ENCODE data around the gene DNM3. TPM values are rescaled to one million over a fixed set of nuclear protein-coding genes. Genes with fewer than 3 reads are reported as not detected.

DNM3 gene
- total and polyA plus RNA-seq, 10 of the 15 experiments (the other 5 are each of a cell fraction or from before 2014, with no cell fraction given), result 0.03 to 1.5 (median 0.08) TPM; not detected in 3

DNA sequence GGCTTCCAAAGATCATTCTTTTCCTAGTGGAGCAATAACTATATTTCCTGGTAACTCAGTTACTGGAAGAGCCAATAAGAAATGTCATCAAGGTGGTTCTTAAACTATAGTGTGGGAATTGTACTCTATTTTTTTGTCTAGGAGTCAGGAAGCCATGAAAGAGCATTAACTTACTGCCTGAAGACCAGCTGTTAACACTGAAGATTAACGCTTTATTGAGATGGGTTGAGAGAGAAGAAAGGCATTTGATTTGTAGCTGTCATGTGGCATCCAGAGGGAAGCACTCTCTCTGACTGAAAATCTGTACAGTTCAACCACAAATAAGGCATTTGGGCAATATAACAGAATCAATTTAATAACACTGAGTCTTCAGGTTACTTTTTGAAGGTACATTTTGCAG is 76.0 kb downstream of the DNM3 start:
- DNase-seq (ENCODE audit: low read depth, low spot score) (no peak), FAIRE-seq (no peak), ATAC-seq (no peak)
- Histone ChIP-seq H3K4me2 (ENCODE audit: control insufficient read depth, insufficient read depth) (no peak overlapping the region), H3K27ac (ENCODE audit: control insufficient read depth, insufficient read depth) (no peak overlapping the region), H3K79me2 (ENCODE audit: control insufficient read depth, insufficient read depth, low read length) (no peaks in the 10 kb centered on the region), H3K4me3 (no peak overlapping the region), H3K4me1 (ENCODE audit: control insufficient read depth, insufficient read depth, low read length) (no peaks in the 10 kb centered on the region), H3K9me3 (replicated peaks; ENCODE audit: control insufficient read depth, insufficient read depth, low read length) (no peaks in the 10 kb centered on the region), H4K20me1 (ENCODE audit: control insufficient read depth, insufficient read depth) (no peaks in the 10 kb centered on the region), H3K36me3 (ENCODE audit: control insufficient read depth in 2 of 2, insufficient read depth in 2 of 2, low read length in 1 of 2) (no peaks in the 10 kb centered on the region), H2AFZ (ENCODE audit: control insufficient read depth, low read depth, low read length) (no peak overlapping the region), H3K27me3 (replicated peaks in 1 of 2; ENCODE audit: control insufficient read depth in 2 of 2, insufficient read depth in 2 of 2, low read length in 1 of 2) (no peaks in the 10 kb centered on the region), H3K9ac (ENCODE audit: control insufficient read depth, insufficient read depth, low read length) (no peak overlapping the region)
- BruUV-seq (replicated peaks), result no TSS peak
- TF ChIP-seq NR2C1 (IDR thresholded peaks at IDR 0.05) (no peak), ETV6 (conservative IDR thresholded peaks at IDR 0.05 in 1 of 2, IDR thresholded peaks at IDR 0.05 in 1 of 2; ENCODE audit: borderline replicate concordance in 1 of 2, low read depth in 1 of 2) (no peak), SRF (IDR thresholded peaks at IDR 0.05; ENCODE audit: low read depth in 2 of 2, low read length in 2 of 2) (no peak), MYC (IDR thresholded peaks at IDR 0.05; ENCODE audit: insufficient read depth, insufficient read length, insufficient replicate concordance, low read length, severe bottlenecking) (no peak), NFYB (IDR thresholded peaks at IDR 0.05; ENCODE audit: insufficient read depth, low read depth, low read length) (no peak), RELA (IDR thresholded peaks at IDR 0.05; ENCODE audit: borderline replicate concordance, partially characterized antibody) (no peak), EGR1 (IDR thresholded peaks at IDR 0.05; ENCODE audit: borderline replicate concordance in 1 of 2, low read depth in 2 of 2, low read length in 2 of 2) (no peak), MYB (IDR thresholded peaks at IDR 0.05; ENCODE audit: borderline replicate concordance, low read depth, low read length) (no peak), CHD2 (IDR thresholded peaks at IDR 0.05; ENCODE audit: borderline replicate concordance, low read depth, low read length) (no peak), EED (IDR thresholded peaks at IDR 0.05; ENCODE audit: low read depth) (no peak), IRF4 (IDR thresholded peaks at IDR 0.05; ENCODE audit: low read depth, low read length) (no peak), CBFB (IDR thresholded peaks at IDR 0.05; ENCODE audit: low read depth) (no peak), SIN3A (IDR thresholded peaks at IDR 0.05; ENCODE audit: low read depth, low read length) (no peak), FOXK2 (IDR thresholded peaks at IDR 0.05) (no peak), ATF7 (IDR thresholded peaks at IDR 0.05; ENCODE audit: low read depth) (no peak), CBX3 (IDR thresholded peaks at IDR 0.05; ENCODE audit: borderline replicate concordance, low read depth) (no peak)
- TF ChIP-seq, protein P1, sequence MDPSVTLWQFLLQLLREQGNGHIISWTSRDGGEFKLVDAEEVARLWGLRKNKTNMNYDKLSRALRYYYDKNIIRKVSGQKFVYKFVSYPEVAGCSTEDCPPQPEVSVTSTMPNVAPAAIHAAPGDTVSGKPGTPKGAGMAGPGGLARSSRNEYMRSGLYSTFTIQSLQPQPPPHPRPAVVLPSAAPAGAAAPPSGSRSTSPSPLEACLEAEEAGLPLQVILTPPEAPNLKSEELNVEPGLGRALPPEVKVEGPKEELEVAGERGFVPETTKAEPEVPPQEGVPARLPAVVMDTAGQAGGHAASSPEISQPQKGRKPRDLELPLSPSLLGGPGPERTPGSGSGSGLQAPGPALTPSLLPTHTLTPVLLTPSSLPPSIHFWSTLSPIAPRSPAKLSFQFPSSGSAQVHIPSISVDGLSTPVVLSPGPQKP (IDR thresholded peaks at IDR 0.05; ENCODE audit: low read depth, low read length), result no peak
- TF ChIP-seq, protein P2, sequence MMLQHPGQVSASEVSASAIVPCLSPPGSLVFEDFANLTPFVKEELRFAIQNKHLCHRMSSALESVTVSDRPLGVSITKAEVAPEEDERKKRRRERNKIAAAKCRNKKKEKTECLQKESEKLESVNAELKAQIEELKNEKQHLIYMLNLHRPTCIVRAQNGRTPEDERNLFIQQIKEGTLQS (IDR thresholded peaks at IDR 0.05; ENCODE audit: borderline replicate concordance, extremely low read depth, low read depth, low read length), result no peak
- TF ChIP-seq, protein P3, sequence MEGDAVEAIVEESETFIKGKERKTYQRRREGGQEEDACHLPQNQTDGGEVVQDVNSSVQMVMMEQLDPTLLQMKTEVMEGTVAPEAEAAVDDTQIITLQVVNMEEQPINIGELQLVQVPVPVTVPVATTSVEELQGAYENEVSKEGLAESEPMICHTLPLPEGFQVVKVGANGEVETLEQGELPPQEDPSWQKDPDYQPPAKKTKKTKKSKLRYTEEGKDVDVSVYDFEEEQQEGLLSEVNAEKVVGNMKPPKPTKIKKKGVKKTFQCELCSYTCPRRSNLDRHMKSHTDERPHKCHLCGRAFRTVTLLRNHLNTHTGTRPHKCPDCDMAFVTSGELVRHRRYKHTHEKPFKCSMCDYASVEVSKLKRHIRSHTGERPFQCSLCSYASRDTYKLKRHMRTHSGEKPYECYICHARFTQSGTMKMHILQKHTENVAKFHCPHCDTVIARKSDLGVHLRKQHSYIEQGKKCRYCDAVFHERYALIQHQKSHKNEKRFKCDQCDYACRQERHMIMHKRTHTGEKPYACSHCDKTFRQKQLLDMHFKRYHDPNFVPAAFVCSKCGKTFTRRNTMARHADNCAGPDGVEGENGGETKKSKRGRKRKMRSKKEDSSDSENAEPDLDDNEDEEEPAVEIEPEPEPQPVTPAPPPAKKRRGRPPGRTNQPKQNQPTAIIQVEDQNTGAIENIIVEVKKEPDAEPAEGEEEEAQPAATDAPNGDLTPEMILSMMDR (IDR thresholded peaks at IDR 0.05 in 2 of 3, conservative IDR thresholded peaks at IDR 0.05 in 1 of 3; ENCODE audit: control insufficient read depth in 2 of 3, extremely low read depth in 1 of 3, insufficient read depth in 1 of 3, low read depth in 3 of 3, low read length in 3 of 3), result no peak
- RAD21 ChIA-PET (ENCODE audit: unreplicated experiment), result no interaction called here
- WGBS (ENCODE audit: insufficient coverage, insufficient replicate concordance, low lambda C conversion rate, missing lambda C conversion rate), result 86% methylated on average over 1 of the region's 1 CpG
- SMC1A ChIA-PET (ENCODE audit: uncharacterized antibody, unreplicated experiment), result no interaction called here
- POLR2A ChIA-PET, result no interaction called here
- intact Hi-C loops (cut with micrococcal nuclease; ENCODE audit: unreplicated experiment) (no loop called here), in situ Hi-C loops (cut with MboI) (no loop called here)
- CTCF ChIA-PET, result no interaction called here

All from GM12878 (cell line).